ENCODE results near the gene CAPN7.

CAPN7 gene

DNA sequence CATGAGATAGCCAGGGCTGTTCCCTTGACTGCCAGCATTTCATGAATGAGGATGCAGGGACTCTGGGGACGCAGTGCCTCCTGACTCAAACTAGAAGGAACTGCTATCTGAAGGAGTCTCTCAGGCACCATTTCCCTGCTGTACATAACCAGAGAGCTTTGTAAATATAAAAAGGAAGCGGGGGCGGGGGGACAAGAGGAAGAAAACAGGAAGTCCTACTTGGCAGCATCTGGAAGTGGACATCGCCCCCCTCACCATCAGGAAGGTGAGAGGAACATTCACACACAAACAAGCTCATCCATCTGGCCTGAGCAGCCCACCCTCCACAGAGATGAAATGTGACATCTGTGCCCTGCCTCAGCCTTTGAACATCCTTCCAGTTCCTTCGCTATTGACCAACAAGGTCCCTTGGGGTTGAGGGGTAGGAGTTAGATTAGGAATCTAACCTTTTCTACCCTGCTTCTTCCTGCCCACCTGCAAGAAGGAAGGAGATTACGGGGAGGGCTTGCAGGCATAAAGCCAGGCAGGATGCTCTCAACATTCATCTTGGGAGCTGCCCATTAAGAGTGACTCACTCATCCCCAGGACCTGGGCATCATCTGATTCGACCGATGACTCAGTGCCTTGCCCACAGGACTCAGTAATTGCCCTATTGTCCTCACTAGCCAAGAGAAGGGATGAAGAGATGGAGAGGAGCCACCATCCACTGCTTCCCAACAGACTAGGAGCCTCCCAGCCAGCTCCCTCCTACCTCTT lies 94.5 kb downstream of the CAPN7 start:
- H3K4me3 Mint-ChIP-seq = no peak overlapping the region
- H3K27me3 Mint-ChIP-seq = no peaks in the 10 kb centered on the region
- H3K36me3 Mint-ChIP-seq (ENCODE audit: low read depth) = peaks cover 44% of the 10 kb centered on the region
- no peak for DNase-seq
- peak overlapping the region; percentile 51 for H3K27ac Mint-ChIP-seq
- no peaks in the 10 kb centered on the region for H3K9me3 Mint-ChIP-seq
- H3K4me1 Mint-ChIP-seq (ENCODE audit: low read depth) = peaks cover 58% of the 10 kb centered on the region

DNA sequence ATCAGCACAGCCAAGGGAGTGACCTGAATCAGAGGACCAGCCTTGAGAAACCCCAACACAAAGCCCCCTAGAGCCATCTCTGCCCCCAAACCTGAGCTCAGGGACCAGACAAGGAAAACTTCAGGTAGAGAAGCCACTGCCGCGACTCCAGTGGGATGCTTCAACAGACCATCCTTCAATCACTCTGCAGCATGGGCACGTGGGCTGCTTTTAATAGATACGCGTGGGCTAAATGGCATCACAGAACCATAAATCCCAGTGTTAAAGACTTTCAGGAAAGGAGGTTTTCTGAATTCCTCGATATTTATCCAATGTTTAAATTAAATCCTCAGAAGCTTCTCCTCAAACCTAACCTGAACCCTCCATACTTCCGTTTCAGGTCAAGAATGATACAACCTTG lies 95.7 kb downstream of the CAPN7 start:
- Mint-ChIP-seq H3K9me3 (no peaks in the 10 kb centered on the region), H3K36me3 (ENCODE audit: low read depth) (peaks cover 44% of the 10 kb centered on the region), H3K4me1 (ENCODE audit: low read depth) (peaks cover 55% of the 10 kb centered on the region), H3K27ac (no peak overlapping the region), H3K4me3 (no peak overlapping the region), H3K27me3 (no peaks in the 10 kb centered on the region)
- DNase-seq = no peak

Measured in activated T-cell treated with anti-CD3 and anti-CD28 coated beads, Interleukin-2, amount 50 U/mL, for 24 hours (primary cell).